HAP-1 (cell line): ENCODE measurements around the gene PLCL1.
A peak's percentile ranks its signal among the peaks of the same experiment; 100 is the strongest.

Experiments
- DNase-seq, 2 experiments: peaks; one replicate each; pipeline ENCODE4 v3.0.0-alpha.2; 2016 to 2020; ENCODE audit warnings: low spot score in 2 of 2
- H3K27me3 ChIP-seq: fragments of 250-450 bp; sonication (Bioruptor Pico); 2 replicates; pipeline ENCODE4 v1.5.1; 2020; ENCODE audit warnings: low read depth, mild to moderate bottlenecking, moderate library complexity
- H3K36me3 ChIP-seq: fragments of 250-450 bp; sonication (Bioruptor Pico); replicated peaks from 2 replicates; pipeline ENCODE4 v1.5.1; 2020; ENCODE audit warnings: mild to moderate bottlenecking
- H3K4me1 ChIP-seq: fragments of 250-450 bp; sonication (Bioruptor Pico); 2 replicates; pipeline ENCODE4 v1.5.1; 2020; ENCODE audit warnings: mild to moderate bottlenecking
- H3K4me3 ChIP-seq: fragments of 250-450 bp; sonication (Bioruptor Pico); 2 replicates; pipeline ENCODE4 v1.5.1; 2020; ENCODE audit warnings: mild to moderate bottlenecking, moderate library complexity
- H3K9me3 ChIP-seq: fragments of 250-450 bp; sonication (Bioruptor Pico); 2 replicates; pipeline ENCODE4 v1.5.1; 2020; ENCODE audit warnings: mild to moderate bottlenecking, moderate library complexity
- in situ Hi-C: fragments of 300-500 bp; cut with MboI; formaldehyde crosslinking; loops from 3 replicates; pipeline ENCODE4 v1.14.3; 2020; ENCODE audit warnings: low sequenced_read_pairs, inconsistent platforms, mixed read lengths

Gene PLCL1

DNA sequence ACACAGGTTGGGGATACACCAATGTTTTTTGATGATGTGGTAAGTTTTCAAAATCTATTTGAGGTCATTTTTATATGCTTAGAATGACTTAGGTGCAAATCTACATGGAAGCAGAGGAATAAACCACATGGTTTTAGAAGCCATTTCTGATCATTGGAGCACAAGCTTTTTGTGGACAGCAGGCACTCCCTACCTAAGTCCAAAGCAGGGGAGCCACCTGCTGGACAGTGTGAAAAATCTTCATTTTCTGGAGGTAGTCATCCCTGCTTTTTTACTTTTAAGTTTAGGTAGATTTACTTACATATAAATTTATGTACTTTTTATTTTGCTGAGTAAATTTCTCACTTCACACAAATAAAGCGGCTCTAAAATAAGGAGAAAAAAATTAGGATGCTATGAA lies 323.2 kb downstream of the PLCL1 start:
- 0 out of 2 replicates have a peak, but pooled peaks cover 5% of the 10 kb centered on the region for H3K27me3 ChIP-seq
- DNase-seq = peak; percentile 37 to 49
- H3K4me1 ChIP-seq = no peaks in the 10 kb centered on the region
- in situ Hi-C loops = loop anchor here (5.0 kb wide), 1 partner anchor 330 kb away; no protein-coding TSS in a partner anchor
- no peak overlapping the region for H3K4me3 ChIP-seq
- no peaks in the 10 kb centered on the region for H3K36me3 ChIP-seq
- H3K9me3 ChIP-seq = no peaks in the 10 kb centered on the region

DNA sequence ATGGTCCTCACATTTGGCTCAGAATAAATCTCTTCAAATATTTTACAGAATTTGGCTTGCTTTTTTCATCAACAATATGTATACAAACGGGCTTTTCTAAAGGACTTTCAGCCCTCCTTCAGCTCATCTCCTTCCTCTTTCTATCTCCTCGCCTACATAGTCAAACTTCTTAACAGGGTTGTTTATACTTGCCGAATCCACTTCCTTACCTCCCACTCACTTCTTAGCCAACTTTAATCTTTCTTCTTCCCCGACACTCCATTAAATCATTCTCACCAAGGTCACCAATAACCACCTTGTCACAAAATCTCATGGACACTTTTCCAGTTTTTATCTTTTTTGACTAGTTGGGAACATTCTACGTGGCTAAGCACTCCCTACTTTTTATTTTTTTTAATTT lies 325.2 kb downstream of the PLCL1 start:
- Histone ChIP-seq H3K36me3 (no peaks in the 10 kb centered on the region), H3K4me3 (no peak overlapping the region), H3K27me3 (0 out of 2 replicates have a peak, but pooled peaks cover 5% of the 10 kb centered on the region), H3K4me1 (no peaks in the 10 kb centered on the region), H3K9me3 (no peaks in the 10 kb centered on the region)
- in situ Hi-C loops = loop anchor here (5.0 to 10.0 kb wide), 2 partner anchors 165 to 332 kb away; no protein-coding TSS in a partner anchor
- no peak for DNase-seq

DNA sequence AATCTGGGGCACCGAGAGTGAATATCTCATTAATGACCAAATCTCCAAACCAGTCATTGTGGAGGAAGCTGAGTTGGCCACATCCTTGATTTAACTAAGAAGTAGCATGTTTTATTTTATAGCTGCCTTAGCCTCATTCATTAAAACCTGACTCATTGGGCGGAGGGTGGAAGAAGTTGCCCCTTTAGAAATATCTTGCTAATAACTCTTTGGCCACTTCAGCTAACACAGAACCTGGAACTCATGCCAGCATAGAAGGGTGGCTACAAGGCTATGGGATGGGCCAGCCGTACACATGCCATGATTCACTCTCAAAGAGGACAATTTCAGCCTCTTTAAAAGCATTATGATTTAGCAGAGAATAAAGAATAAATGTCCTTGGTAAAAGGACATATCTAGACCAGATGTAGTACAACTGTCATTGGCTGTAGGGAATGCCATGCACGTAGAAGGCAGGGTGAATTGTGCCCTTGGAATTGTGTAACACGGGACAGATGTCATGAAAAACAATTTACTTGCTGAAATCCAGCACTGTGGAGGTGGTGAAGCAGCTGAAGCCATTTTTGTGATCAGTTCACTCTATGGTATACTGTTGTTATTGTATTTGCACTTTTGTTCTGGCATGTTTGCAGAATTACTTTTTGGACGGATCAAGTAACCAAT lies 330.0 kb downstream of the PLCL1 start:
- in situ Hi-C loops = loop anchor here (10.0 kb wide), 1 partner anchor 160 kb away; no protein-coding TSS in a partner anchor
- no peak overlapping the region for H3K4me3 ChIP-seq
- H3K27me3 ChIP-seq = peaks cover 7% of the 10 kb centered on the region
- H3K4me1 ChIP-seq = no peaks in the 10 kb centered on the region
- H3K9me3 ChIP-seq = no peaks in the 10 kb centered on the region
- no peak for DNase-seq
- H3K36me3 ChIP-seq = no peaks in the 10 kb centered on the region

DNA sequence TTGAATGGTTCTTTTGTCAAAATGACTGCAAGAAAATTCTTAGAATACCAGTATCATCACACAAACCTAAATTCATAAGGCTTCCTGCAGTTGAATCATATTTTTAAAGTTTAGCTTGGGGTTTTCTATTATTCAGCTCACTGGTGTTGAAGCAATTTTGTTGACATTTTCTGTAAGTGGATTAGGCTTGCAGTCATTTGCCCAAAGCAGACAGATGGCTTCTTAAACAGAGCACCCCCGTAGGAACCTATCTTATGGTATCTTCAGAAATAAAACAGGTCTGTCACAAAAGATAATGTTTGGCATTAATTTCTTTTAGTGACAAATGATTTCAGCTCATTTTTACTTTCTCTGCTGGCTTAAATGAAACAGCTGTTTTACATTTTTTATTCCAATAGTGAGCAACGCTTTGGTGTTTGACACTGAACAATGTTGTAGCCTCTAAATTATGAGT lies 331.1 kb downstream of the PLCL1 start:
- no peak for DNase-seq
- Histone ChIP-seq H3K36me3 (no peaks in the 10 kb centered on the region), H3K4me3 (no peak overlapping the region), H3K27me3 (peaks cover 7% of the 10 kb centered on the region), H3K4me1 (no peaks in the 10 kb centered on the region), H3K9me3 (no peaks in the 10 kb centered on the region)
- in situ Hi-C loops = loop anchor here (10.0 kb wide), 1 partner anchor 159 kb away; no protein-coding TSS in a partner anchor

DNA sequence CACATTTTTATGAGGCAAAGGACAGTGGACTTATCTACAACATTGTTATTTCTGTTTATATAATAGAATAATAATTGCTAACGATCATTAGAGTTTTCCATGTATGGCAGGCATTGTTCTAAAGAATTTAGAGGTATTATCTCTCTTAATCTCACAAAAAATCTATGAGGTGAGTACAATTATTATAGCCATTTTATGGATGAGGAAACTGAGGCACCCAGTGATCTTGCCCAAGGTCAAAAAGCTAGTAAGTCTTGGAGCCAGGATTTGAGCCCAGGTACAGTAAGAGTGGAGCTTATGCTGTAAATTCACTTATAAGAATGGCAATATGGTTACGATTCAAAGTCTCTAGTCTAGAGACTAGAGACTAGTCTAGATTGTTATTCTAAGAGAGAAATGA lies 331.7 kb downstream of the PLCL1 start:
- Histone ChIP-seq H3K4me1 (no peaks in the 10 kb centered on the region), H3K4me3 (no peak overlapping the region), H3K36me3 (no peaks in the 10 kb centered on the region), H3K27me3 (peaks cover 7% of the 10 kb centered on the region), H3K9me3 (no peaks in the 10 kb centered on the region)
- DNase-seq = no peak
- in situ Hi-C loops = loop anchor here (10.0 kb wide), 1 partner anchor 159 kb away; no protein-coding TSS in a partner anchor

DNA sequence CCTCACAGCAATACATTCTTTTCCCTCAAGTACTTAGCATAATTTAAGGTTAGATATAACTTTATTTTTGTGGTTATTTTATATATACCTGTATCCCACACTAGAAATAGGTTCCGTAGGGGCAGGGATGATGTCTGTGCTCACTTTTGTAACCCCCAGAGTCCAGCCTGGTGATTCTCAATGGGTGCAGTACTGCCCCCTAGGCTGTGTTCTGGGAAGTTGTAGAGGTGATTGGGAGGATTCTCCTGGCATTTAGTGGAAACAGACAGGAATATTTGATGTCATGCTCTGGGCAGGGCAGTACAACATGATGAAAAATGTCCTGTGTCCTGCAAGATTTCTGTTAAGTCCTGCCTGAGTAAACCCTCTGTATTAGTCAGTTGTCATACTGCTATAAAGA lies 333.3 kb downstream of the PLCL1 start:
- Histone ChIP-seq H3K4me3 (no peak overlapping the region), H3K36me3 (no peaks in the 10 kb centered on the region), H3K4me1 (no peaks in the 10 kb centered on the region), H3K9me3 (no peaks in the 10 kb centered on the region), H3K27me3 (peaks cover 5% of the 10 kb centered on the region)
- no peak for DNase-seq
- in situ Hi-C loops = loop anchor here (10.0 kb wide), 1 partner anchor 157 kb away; no protein-coding TSS in a partner anchor

DNA sequence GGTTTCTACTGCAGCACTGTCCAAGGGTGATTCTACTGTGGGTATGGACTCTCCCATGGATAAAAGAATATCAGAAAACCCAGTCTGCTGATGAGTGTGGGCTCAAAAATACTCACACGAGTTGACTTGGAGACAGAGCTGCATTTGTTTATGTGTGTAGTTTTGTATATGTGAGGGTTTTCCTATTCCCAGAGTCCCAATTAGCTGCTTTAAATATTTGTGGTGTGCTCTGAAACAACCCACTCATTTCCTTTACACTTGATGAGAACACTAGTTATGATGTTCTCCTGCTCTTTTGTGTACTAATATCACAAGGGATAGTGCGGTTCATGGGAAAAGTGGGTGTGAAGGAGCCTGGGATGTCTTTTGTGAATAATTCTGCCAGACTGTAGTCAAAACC lies 337.3 kb downstream of the PLCL1 start:
- no peaks in the 10 kb centered on the region for H3K9me3 ChIP-seq
- in situ Hi-C loops = no loop called here
- no peaks in the 10 kb centered on the region for H3K27me3 ChIP-seq
- no peak overlapping the region for H3K4me3 ChIP-seq
- H3K4me1 ChIP-seq = no peaks in the 10 kb centered on the region
- no peaks in the 10 kb centered on the region for H3K36me3 ChIP-seq
- DNase-seq = no peak

DNA sequence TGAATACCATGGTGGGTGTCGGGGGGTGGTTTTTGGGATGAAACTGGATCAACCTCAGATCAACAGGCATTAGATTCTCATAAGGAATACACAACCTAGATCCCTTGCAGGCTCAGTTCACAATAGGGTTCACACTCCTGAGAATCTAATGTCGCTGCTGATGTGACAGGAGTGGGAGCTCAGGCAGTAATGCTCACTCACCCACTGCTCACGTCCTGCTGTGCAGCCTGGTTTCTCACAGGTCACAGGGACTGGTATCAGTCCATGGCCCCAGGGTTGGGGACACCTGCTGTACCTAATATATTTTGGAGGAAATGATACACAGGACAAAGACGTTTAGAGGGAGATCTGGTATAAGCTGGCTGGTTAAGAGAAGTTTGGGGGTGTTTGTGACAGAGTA lies 338.8 kb downstream of the PLCL1 start:
- Histone ChIP-seq H3K4me3 (no peak overlapping the region), H3K4me1 (no peaks in the 10 kb centered on the region), H3K27me3 (no peaks in the 10 kb centered on the region), H3K9me3 (no peaks in the 10 kb centered on the region), H3K36me3 (no peaks in the 10 kb centered on the region)
- DNase-seq = no peak
- in situ Hi-C loops = no loop called here

DNA sequence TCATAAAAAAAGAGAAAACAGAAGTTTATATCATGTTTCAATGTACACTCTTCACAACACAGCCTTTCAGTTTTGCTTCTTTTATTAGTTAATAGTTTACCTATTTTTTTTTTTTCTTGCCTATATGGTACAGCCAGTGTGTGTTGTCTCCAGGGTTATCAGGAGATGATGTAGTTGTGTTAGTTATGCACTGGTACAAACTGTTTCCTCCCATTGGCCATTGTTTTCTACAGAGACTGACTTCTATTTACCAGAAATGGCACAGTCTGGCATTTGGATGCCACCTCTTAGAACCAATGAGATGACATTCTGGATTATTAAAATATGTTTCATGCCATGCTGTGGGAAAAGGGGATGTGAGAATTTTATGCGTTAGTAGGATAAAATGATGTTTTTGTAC lies 339.4 kb downstream of the PLCL1 start:
- Histone ChIP-seq H3K27me3 (no peaks in the 10 kb centered on the region), H3K9me3 (no peaks in the 10 kb centered on the region), H3K36me3 (no peaks in the 10 kb centered on the region), H3K4me3 (no peak overlapping the region), H3K4me1 (no peaks in the 10 kb centered on the region)
- in situ Hi-C loops = no loop called here
- no peak for DNase-seq

DNA sequence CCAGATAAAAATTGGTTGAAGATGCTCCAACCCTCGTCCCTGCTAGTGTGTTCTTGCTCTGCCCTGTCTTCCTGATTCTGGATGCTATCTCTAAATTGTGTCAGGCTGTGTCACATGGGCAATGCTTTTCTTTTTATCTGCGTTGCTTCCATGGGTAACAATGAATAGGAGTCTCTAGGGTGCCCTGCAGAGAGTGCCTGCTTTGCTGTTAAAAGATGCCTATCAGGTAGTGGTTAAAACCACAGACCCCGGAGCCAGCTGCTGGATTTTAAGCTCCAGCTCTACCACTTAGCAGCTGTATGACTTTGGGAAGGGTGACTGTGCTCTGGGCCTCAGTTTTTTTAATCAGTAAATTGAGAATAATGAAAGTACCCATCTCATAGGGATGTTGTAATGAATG lies 340.3 kb downstream of the PLCL1 start:
- Histone ChIP-seq H3K27me3 (no peaks in the 10 kb centered on the region), H3K36me3 (no peaks in the 10 kb centered on the region), H3K9me3 (no peaks in the 10 kb centered on the region), H3K4me1 (no peaks in the 10 kb centered on the region), H3K4me3 (no peak overlapping the region)
- no peak for DNase-seq
- in situ Hi-C loops = no loop called here

DNA sequence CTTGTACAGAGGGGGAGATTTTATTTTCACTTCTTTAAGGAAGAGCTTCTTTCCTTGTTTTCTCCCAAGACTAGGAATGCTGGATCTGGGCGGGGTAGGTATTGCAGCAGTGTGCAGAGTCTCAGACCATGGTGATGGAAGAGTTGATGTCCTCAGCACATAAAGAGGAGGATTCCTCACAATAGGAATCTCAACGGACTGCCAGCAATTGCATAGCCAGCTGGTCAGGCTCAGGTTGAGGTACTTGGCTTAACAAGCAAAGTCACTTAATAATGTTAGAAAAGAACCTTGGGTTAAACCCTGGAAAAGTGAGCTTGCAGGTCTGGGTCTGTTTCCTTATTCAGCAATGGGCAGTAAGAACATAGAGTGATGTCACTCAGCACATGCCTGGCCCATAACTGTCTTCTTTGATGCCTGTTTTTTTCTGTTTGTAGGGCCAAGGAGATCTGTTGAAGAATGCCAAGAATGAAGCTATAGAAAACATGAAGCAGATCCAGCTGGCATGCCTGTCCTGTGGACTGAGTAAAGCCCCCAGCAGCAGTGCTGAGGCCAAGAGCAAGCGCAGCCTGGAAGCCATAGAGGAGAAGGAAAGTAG lies 342.1 kb downstream of the PLCL1 start:
- no peaks in the 10 kb centered on the region for H3K36me3 ChIP-seq
- H3K4me1 ChIP-seq = no peaks in the 10 kb centered on the region
- DNase-seq = no peak
- no peak overlapping the region for H3K4me3 ChIP-seq
- H3K9me3 ChIP-seq = no peaks in the 10 kb centered on the region
- in situ Hi-C loops = no loop called here
- no peaks in the 10 kb centered on the region for H3K27me3 ChIP-seq

DNA sequence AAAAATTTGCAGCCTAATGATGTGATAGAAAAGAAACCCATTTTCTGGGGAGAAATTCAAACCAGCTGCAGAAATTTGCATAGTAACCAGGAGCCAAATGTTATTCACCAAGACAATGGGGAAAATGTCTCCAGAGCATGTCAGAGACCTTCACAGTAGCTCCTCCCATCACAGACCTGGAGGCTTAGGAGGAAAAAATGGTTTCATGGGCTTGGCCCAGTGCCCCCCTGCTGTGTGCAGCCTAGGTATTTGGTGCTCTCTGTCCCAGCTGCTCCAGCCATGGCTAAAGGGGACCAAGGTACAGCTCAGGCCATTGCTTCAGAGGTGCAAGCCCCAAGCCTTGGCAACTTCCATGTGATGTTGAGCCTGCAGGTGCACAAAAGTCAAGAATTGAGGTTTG lies 352.9 kb downstream of the PLCL1 start:
- Histone ChIP-seq H3K4me1 (no peaks in the 10 kb centered on the region), H3K4me3 (no peak overlapping the region), H3K27me3 (no peaks in the 10 kb centered on the region), H3K36me3 (no peaks in the 10 kb centered on the region), H3K9me3 (no peaks in the 10 kb centered on the region)
- in situ Hi-C loops = no loop called here
- DNase-seq = no peak

DNA sequence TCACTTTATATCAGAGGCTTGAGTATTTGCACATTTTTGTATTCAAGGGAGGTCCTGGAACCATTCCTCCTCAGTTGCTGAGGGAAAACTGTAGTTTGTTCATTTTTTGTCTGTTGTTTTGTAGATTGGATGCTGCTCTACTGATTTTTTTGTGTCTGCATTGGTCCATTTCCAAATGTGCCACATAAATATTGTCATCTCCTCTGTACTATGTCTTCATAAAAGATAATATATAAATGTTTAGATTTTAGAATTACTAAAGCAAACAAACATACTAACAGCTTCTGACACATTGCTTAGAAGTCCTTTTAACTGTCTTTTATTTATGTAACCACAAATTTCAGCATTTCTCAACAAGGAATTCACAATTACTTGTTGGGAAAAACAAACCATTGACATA lies 356.8 kb downstream of the PLCL1 start:
- H3K27me3 ChIP-seq = no peaks in the 10 kb centered on the region
- no peak overlapping the region for H3K4me3 ChIP-seq
- no peaks in the 10 kb centered on the region for H3K4me1 ChIP-seq
- in situ Hi-C loops = no loop called here
- DNase-seq = no peak
- no peaks in the 10 kb centered on the region for H3K9me3 ChIP-seq
- no peaks in the 10 kb centered on the region for H3K36me3 ChIP-seq

DNA sequence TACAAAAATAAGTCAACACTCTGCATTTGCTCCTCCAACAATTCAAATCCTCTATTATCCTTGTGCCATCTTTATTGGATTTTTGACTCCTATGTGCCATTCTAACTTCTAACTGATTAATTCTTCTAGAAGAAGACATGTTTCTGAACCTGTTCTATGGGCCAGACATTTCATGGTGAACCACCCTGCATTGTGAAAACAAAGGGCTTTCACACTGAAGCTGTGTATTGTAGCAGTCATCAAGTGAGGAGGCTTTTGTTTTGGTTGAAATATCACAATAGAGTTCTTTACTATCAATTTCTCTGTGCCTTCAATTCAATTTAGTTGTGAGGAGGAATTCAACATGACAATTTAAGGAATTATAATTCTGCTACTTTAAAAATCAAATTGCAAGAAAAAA lies 357.9 kb downstream of the PLCL1 start:
- Histone ChIP-seq H3K9me3 (no peaks in the 10 kb centered on the region), H3K4me3 (no peak overlapping the region), H3K27me3 (no peaks in the 10 kb centered on the region), H3K36me3 (no peaks in the 10 kb centered on the region), H3K4me1 (no peaks in the 10 kb centered on the region)
- in situ Hi-C loops = no loop called here
- no peak for DNase-seq
